Smooth muscle cell of the brain vasculature (primary cell): ENCODE data around the gene FRRS1L.

Experiments used
- DNase-seq: peaks from one replicate; pipeline ENCODE4 v3.0.0-alpha.2; 2012; ENCODE audit warnings: low read depth, low spot score

The FRRS1L gene

DNA sequence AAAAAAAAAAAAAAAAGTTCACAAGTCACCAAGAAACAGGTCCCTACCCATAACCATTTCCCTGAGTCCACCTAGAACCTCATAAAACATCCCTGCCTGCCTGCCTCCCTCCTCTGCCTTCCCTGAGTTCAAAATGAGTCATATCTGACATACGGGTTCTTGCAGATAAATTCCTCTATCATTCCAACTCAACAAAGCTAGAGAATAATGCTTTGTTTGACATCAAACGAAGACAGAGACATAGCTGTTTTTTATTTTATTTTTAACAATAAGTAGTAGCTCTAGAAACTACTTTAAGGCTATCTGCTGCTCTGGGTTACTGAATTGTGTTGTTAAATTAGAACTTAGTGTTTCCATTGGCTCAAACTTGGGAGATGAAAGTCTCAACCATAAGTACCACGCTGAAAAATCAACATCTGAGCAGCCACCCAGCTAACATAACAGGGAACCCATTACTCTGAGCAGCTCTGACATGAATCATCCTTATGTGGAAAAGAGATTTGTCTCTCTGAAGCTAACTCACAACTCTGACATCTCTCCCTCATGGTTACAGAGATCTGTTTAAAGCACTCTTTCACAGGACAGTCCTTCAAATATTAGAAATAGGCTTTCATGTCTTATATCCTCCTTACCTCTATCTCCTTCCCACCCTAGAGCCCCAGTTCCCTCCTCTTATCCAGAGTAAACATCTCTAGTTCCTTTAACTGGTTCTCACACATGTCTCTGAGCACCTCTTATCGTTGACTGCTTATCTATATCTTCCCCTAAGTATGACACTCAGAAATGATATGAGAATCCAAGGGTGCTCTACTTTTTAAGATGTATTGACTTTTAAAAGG, 59.4 kb downstream of the FRRS1L start:
- DNase-seq: no peak

DNA sequence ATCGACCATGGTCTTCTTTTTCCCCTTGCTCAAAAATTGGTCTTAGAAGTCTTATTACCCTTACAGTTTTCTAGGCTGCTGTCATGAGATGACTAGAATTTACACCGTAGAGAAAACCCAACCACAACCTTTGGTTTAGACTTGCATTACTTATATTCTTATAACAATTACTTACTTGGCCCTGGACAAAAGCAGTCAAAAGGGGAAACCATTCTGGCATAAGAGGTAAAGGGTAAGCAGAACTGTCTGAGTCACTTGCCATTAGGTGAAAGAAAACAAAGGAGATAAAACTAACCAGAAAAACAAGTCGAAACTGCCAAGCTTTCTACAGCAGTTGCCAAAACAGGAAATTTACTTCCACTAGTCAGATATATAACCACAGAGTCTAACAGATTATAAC, 65.2 kb downstream of the FRRS1L start:
- no peak for DNase-seq

GRCh38 chr9:109101202-109101595, 65.8 kb downstream of the FRRS1L start:
- DNase-seq: no peak

DNA sequence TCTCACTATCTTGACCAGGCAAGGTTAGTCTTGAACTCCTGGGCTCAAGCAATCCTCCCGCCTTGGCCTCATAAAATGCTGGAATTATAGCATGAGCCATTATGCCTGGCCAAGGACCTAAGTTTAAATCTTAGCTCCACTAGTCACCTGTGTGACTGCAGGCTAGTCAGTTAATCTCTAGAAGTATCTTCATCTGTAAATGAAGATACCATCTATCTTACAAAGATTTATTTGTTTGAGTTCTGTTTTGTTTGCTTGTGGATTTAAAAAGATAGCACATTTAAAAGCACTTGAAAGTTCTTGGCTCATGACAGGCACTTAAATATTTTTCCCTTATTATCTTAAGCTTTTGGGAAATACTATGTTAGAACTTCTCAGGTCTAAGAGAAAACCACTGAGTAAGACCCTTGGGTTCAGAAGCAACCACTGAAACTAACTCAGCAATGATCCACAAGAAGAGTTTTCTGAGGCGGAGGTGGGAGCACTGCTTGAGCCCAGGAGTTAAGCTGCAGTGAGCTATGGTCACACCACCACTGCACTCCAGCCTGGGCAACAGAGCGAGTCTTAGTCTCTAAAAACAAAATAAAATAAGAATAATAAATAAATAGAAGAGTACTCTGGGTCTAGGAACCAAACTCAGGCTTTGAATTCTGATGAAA, 66.4 kb downstream of the FRRS1L start:
- DNase-seq: no peak

DNA sequence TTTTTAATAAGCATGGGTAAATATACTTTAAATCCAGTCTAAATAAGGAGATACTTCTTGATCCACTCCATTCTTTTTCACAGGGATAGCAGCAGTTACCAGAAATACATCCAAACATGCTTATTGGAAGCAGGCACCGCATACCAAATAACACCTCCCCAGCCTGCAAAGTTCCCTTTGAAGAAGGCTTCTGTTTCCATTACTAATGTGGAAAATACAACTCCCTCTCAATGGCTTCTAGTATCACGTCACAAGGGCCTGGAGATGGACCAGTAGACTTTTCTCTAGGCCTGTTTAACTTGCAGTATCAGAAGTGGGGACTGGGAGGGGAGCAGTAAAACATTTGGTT, 68.1 kb downstream of the FRRS1L start:
- DNase-seq: no peak

DNA sequence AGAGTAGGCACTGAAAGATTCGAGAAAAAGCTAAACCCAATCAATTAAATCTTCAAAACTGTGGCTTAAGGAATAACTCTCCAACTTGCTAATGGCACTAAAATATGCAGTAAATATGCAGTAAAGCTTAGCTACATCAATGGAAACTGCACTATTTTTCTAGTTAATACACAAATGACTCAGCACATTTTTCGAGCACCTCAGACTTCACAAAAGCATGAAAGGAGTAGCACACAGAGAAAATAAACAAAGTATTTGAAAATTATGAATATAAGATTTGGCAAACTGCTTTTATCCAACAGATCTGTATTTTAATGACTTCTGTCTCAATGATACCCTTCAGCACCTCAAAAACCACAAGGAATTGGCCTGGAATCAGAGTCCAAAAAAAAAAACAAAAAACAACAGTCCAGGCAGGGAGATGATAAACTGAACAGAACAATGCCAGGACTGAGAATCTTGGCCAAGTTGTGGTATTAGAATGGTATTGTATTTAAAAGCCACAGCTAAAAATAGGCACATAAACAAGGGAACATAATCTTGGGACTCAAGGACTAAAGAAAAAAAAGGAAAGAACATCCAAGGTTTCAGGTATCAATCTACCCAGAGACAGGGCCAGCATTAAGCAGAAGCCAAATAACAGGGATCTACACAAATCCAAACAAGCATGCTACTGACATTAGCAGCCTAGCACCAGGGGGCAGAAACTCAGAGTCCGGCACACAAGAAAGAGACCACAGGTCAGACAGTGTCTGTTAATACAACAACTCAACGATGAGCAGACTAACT, 68.7 kb downstream of the FRRS1L start:
- peak; percentile 86 for DNase-seq

DNA sequence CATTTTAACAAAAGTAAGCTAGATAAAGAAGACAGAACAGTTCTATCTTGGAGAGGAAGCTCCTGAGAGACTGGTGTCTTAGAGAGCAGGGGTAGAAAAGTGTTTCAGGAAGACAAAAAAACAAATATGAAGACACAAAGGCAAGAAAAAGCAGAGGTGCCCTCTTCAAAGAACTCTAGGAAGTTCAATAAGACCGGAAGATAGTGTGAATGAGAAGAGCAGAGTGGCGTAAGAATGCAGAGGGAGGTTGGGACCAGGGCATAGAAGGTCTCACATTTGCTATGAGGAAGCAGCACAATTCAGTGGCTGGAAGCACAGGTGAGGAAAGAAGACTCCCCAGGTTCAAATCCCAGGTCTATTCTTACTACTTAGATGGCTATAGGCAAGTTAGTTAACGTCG, 69.9 kb downstream of the FRRS1L start:
- no peak for DNase-seq

DNA sequence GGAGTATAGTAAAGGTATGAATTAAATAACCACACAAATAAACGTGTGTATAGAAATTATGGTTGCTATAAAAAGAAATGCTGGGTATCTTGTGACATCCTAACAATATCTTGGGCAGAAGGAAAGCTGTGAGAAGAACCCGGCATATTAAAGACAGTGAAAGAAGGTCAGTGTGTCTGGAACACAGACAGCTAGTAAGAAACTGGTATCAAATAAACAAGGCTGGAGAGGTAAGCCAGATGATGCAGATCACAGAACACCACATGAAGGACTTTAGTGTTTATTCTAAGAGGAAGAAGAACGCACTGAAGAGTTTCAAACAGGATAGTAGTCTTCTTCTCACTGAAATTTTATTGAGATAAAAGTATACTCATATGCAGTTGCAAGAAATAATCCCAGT, 71.7 kb downstream of the FRRS1L start:
- DNase-seq: no peak

DNA sequence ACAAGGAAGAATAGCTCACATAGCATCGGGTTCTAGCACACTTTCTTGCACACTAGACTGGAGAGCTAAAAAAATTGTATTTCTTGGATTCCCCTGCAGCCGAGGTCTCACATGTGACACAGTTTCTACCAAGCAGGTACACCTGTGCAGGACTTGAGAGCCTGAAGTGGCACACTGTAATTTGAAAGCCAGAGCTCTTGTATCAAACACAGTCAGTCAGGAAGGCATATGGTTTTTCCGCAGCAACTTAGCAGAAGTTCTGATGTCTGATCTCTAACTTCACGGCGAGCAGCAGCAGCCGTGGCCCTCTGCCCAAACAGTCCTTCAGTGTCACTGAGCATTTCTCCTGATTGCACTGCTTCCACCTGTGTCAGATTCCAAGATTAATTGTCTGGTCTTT, 72.8 kb downstream of the FRRS1L start:
- no peak for DNase-seq

DNA sequence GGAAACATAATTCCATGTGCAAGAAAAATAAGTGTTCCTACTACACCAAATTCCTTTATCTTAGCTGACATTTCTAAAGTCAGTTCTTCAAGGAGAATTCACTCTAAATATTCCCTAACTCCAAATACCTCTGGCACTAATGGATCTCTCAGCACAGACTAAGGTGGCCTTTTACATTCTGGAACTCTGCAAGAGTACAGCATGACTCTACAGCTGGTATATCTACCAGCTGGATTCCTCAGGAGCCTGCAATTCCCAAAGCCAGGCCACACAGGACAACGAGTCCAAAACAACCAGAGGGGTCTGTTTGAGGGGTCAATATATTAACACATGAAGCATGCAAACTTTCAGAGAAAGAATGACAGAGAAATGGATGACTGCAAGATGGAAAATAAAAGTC, 74.5 kb downstream of the FRRS1L start:
- no peak for DNase-seq

DNA sequence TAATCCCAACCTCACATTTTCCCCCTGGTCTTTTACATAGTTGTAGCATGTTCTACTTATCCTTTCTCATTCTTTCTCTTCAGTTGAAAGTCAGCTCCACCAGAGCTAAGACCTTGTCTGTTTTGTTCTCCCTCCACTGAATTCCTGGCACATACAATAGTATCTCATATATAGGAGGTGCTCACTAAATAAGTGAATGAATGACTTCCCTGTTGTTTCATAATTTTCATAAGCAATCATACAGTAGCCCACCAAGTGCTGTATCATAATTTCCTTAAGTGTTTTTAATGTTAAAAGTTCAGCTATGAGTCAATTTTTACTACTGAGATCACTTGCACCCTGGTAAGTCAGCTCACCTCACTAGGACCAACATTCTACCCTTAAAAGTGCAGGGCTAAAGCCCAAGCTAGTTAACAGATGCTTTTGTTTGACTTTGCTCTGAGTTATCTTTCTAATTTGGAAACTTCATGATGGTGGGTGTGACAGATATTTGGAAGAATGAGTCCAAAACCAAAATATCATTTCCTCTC, 74.9 kb downstream of the FRRS1L start:
- no peak for DNase-seq

DNA sequence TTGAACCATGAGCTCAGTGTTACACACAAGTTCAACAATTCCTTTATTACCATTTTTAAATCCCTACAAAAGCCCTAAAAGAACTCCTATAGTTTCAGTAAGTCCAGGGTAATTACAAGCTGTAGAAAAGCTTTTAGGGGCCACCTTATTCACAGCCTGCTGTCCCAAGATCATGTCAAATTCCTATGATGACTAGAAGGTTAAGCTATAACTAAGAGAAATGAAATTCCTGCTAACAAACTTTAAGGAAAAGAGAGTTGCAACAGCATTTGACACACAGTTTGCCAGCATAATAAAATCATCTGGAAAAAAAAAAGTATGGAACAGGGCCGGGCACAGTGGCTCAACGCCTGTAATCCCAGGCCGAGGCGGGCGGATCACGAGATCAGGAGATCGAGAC, 78.8 kb downstream of the FRRS1L start:
- DNase-seq: no peak

GRCh38 chr9:109087795-109088194, 79.3 kb downstream of the FRRS1L start:
- no peak for DNase-seq

DNA sequence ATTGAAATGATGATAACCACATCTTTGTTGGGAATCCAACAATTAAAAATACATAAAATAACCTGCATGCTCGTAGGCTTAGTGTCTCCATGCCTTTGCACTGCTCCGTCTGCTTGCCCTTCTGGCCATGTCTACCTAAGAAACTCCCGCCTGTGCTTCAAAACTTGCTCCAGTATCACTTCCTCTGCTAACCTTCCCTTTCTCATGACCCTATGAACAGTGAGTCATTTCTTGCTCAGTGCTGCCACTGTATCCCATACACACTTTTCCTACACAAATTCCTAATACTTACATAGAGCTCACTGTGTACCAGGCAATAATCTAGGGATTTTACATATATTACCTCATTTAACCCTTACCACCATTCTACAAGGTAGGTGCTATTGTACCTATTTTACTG, 80.8 kb downstream of the FRRS1L start:
- DNase-seq: no peak

DNA sequence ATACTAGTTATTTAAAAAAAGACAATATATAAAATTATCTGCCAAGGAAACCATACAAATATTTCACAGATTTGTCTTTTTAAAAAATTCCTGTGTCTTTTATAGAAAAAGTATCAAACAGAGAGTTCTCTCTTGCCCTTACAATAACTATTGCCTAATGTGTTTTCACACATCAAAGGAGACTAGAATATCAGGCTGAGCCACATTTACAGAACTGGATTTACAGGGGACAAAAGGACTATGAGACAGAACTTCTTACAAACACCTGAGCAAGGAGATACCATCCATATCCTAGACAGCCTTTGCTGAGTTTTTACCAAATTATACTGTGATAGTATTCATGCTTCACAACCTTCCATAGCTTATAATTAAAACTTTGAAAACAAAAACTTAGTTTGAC, 81.5 kb downstream of the FRRS1L start:
- DNase-seq: no peak

GRCh38 chr9:109083813-109084405, 83.1 kb downstream of the FRRS1L start:
- DNase-seq: no peak

DNA sequence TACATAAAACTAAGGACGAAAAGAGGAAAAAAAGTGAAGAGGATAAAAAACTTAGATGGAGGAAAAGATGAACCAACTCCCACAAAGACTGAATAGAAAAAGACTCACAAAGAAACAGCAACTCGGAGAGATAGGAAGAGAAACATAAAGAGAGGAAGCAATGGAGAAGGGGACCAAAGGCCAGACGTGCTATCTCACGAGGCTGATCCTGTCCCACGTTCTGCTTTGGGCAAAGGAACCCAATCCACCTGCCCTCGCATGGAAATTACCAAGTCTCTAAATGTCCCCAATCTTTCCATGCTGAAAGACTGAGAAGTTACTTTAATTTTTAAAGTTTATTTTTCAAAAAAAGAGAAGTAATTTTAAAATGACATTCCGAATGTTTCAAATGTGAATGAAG, 83.9 kb downstream of the FRRS1L start:
- no peak for DNase-seq

- no peak for DNase-seq
Measured at GRCh38 chr9:109082091-109082620, 84.9 kb downstream of the FRRS1L start.
